ENCODE measurements around the gene MARS1. TPM values are rescaled to one million over a fixed set of nuclear protein-coding genes. Genes with fewer than 3 reads are reported as not detected.

Gene MARS1
- total RNA-seq, 4 donors from 2014 or later: 29.1 to 160 (median 76.8) TPM

- Histone ChIP-seq H3K36me3 (no peaks in the 10 kb centered on the region), H3K4me3 (peak overlapping the region; percentile 55 to 73), H3K27me3 (no peaks in the 10 kb centered on the region), H3K27ac (peak overlapping the region; percentile 44 to 61), H3K9me3 (no peaks in the 10 kb centered on the region), H3K4me1 (peaks cover 0 to 6% of the 10 kb centered on the region in 2 donors)
- DNase-seq: no peak
- TF ChIP-seq CTCF (IDR thresholded peaks at IDR 0.05) (no peak), POLR2A (IDR thresholded peaks at IDR 0.05) (no peak)
- intact Hi-C loops (cut with DNase I; ENCODE audit: low total_unique reads): no loop called here
Measured at GRCh38 chr12:57487055-57487596, 742 bp upstream of the MARS1 start.

GRCh38 chr12:57488402-57489156 is 711 bp downstream of the MARS1 start:
- peak overlapping the region; percentile 61 to 74 for H3K27ac ChIP-seq
- peak overlapping the region; percentile 55 to 73 for H3K4me3 ChIP-seq
- no peaks in the 10 kb centered on the region for H3K9me3 ChIP-seq
- no peaks in the 10 kb centered on the region for H3K36me3 ChIP-seq
- DNase-seq: no peak
- no peaks in the 10 kb centered on the region for H3K27me3 ChIP-seq
- TF ChIP-seq POLR2A (IDR thresholded peaks at IDR 0.05) (no peak), CTCF (IDR thresholded peaks at IDR 0.05) (no peak)
- peaks cover 0 to 6% of the 10 kb centered on the region in 2 donors for H3K4me1 ChIP-seq
- intact Hi-C loops (cut with DNase I; ENCODE audit: low total_unique reads): no loop called here

GRCh38 chr12:57489157-57489641 is 1.3 kb downstream of the MARS1 start:
- H3K9me3 ChIP-seq: no peaks in the 10 kb centered on the region
- no peaks in the 10 kb centered on the region for H3K27me3 ChIP-seq
- no peak overlapping the region for H3K27ac ChIP-seq
- TF ChIP-seq CTCF (IDR thresholded peaks at IDR 0.05) (no peak), POLR2A (IDR thresholded peaks at IDR 0.05) (no peak)
- peaks cover 0 to 6% of the 10 kb centered on the region in 2 donors for H3K4me1 ChIP-seq
- DNase-seq: no peak
- peak overlapping the region in 1 of 2 donors; percentile 55 for H3K4me3 ChIP-seq
- no peaks in the 10 kb centered on the region for H3K36me3 ChIP-seq
- intact Hi-C loops (cut with DNase I; ENCODE audit: low total_unique reads): no loop called here

GRCh38 chr12:57490126-57490525 is 2.3 kb downstream of the MARS1 start:
- H3K36me3 ChIP-seq: no peaks in the 10 kb centered on the region
- TF ChIP-seq CTCF (IDR thresholded peaks at IDR 0.05): no peak
- no peak for TF ChIP-seq POLR2A (IDR thresholded peaks at IDR 0.05)
- peaks cover 0 to 6% of the 10 kb centered on the region in 2 donors for H3K4me1 ChIP-seq
- DNase-seq: no peak
- intact Hi-C loops (cut with DNase I; ENCODE audit: low total_unique reads): no loop called here
- no peaks in the 10 kb centered on the region for H3K9me3 ChIP-seq
- H3K27me3 ChIP-seq: no peaks in the 10 kb centered on the region
- no peak overlapping the region for H3K4me3 ChIP-seq
- no peak overlapping the region for H3K27ac ChIP-seq

Data from uterus (tissue), 4 donors.